Trophoblast cell (in vitro differentiated cells and primary cell): ENCODE measurements around the gene PLEKHG5.
"Not testable (repeated sequence)": the region's sequence is repeated elsewhere in the genome, so short reads cannot be mapped to it uniquely, and the experiment has no call there.

Source experiments
- DNase-seq, 2 donors: peaks; one replicate each; pipeline ENCODE4 v3.0.0-alpha.2; 2016
- H2AFZ ChIP-seq: 2 replicates; pipeline ENCODE4 v1.6.1; 2013; ENCODE audit warnings: low read length, moderate library complexity, mild to moderate bottlenecking; ENCODE audit not compliant: insufficient read depth, poor library complexity
- H2AK5ac ChIP-seq: 2 replicates; pipeline ENCODE4 v1.6.1; 2013; ENCODE audit warnings: mild to moderate bottlenecking, low read length
- H2BK120ac ChIP-seq: 2 replicates; pipeline ENCODE4 v1.6.1; 2013; ENCODE audit warnings: low read length, mild to moderate bottlenecking, moderate library complexity; ENCODE audit not compliant: insufficient read depth, poor library complexity
- H2BK12ac ChIP-seq: 2 replicates; pipeline ENCODE4 v1.6.1; 2013; ENCODE audit warnings: mild to moderate bottlenecking, low read length, moderate library complexity
- H2BK5ac ChIP-seq: 2 replicates; pipeline ENCODE4 v1.6.1; 2013; ENCODE audit warnings: low read length, low read depth, moderate library complexity, mild to moderate bottlenecking; ENCODE audit not compliant: poor library complexity
- H3K14ac ChIP-seq: 2 replicates; pipeline ENCODE4 v1.6.1; 2013; ENCODE audit warnings: mild to moderate bottlenecking, low read length
- H3K18ac ChIP-seq: 2 replicates; pipeline ENCODE4 v1.6.1; 2013; ENCODE audit warnings: mild to moderate bottlenecking, low read length
- H3K23ac ChIP-seq: 2 replicates; pipeline ENCODE4 v1.6.1; 2013; ENCODE audit warnings: low read length
- H3K27ac ChIP-seq: 2 replicates; pipeline ENCODE4 v1.5.1; 2013; ENCODE audit warnings: low read depth, mild to moderate bottlenecking, inconsistent platforms, low read length, moderate library complexity
- H3K27me3 ChIP-seq: 2 replicates; pipeline ENCODE4 v1.6.1; 2013; ENCODE audit warnings: inconsistent platforms, mild to moderate bottlenecking, low read length, moderate library complexity; ENCODE audit not compliant: insufficient read depth
- H3K36me3 ChIP-seq, 2 experiments: 1 replicate in 1 of 2; 2 replicates in 1 of 2; pipeline ENCODE4 v1.6.1; 2013; ENCODE audit warnings: low read length in 2 of 2, mild to moderate bottlenecking in 2 of 2, moderate library complexity in 1 of 2; ENCODE audit not compliant: insufficient read depth in 2 of 2, control insufficient read depth in 1 of 2
- H3K4ac ChIP-seq: 2 replicates; pipeline ENCODE4 v1.6.1; 2013; ENCODE audit warnings: low read depth, mild to moderate bottlenecking, low read length, moderate library complexity
- H3K4me1 ChIP-seq, 2 experiments: 1 replicate in 1 of 2; 2 replicates in 1 of 2; pipeline ENCODE4 v1.6.1; 2013; ENCODE audit warnings: low read length in 2 of 2, mild to moderate bottlenecking in 2 of 2, moderate library complexity in 1 of 2; ENCODE audit not compliant: insufficient read depth in 2 of 2, control insufficient read depth in 1 of 2
- H3K4me2 ChIP-seq: 2 replicates; pipeline ENCODE4 v1.6.1; 2013; ENCODE audit warnings: inconsistent platforms, mild to moderate bottlenecking, low read length, moderate library complexity
- H3K4me3 ChIP-seq: 2 replicates; pipeline ENCODE4 v1.5.1; 2013; ENCODE audit warnings: mild to moderate bottlenecking, low read depth, low read length, inconsistent platforms
- H3K79me1 ChIP-seq: one replicate; pipeline ENCODE4 v1.6.1; 2013; ENCODE audit warnings: low read length
- H3K79me2 ChIP-seq: 2 replicates; pipeline ENCODE4 v1.6.1; 2013; ENCODE audit warnings: low read length, mild to moderate bottlenecking; ENCODE audit not compliant: control insufficient read depth, insufficient read depth, poor library complexity
- H3K9ac ChIP-seq: 2 replicates; pipeline ENCODE4 v1.6.1; 2013; ENCODE audit warnings: mild to moderate bottlenecking, low read length
- H3K9me3 ChIP-seq: 2 replicates; pipeline ENCODE4 v1.6.1; 2013; ENCODE audit warnings: low read depth, mild to moderate bottlenecking, control low read depth, inconsistent platforms, low read length; ENCODE audit not compliant: insufficient read depth
- H4K12ac ChIP-seq: 2 replicates; pipeline ENCODE4 v1.6.1; 2013; ENCODE audit warnings: low read depth, mild to moderate bottlenecking, low read length, moderate library complexity
- H4K8ac ChIP-seq: 2 replicates; pipeline ENCODE4 v1.6.1; 2013; ENCODE audit warnings: low read depth, mild to moderate bottlenecking, low read length, moderate library complexity
- H4K91ac ChIP-seq: one replicate; pipeline ENCODE4 v1.6.1; 2013; ENCODE audit warnings: low read depth, mild to moderate bottlenecking, low read length, moderate library complexity
- WGBS: extraction: QIAGEN DNeasy Blood & Tissue Kit; methylation state at CpG from one replicate; pipeline ENCODE4 v1.1.7; 2013; ENCODE audit warnings: missing lambda C conversion rate; ENCODE audit not compliant: insufficient read length, insufficient coverage; ENCODE audit errors: extremely low coverage; 5-methylcytosine and 5-hydroxymethylcytosine counted together

Gene PLEKHG5

DNA sequence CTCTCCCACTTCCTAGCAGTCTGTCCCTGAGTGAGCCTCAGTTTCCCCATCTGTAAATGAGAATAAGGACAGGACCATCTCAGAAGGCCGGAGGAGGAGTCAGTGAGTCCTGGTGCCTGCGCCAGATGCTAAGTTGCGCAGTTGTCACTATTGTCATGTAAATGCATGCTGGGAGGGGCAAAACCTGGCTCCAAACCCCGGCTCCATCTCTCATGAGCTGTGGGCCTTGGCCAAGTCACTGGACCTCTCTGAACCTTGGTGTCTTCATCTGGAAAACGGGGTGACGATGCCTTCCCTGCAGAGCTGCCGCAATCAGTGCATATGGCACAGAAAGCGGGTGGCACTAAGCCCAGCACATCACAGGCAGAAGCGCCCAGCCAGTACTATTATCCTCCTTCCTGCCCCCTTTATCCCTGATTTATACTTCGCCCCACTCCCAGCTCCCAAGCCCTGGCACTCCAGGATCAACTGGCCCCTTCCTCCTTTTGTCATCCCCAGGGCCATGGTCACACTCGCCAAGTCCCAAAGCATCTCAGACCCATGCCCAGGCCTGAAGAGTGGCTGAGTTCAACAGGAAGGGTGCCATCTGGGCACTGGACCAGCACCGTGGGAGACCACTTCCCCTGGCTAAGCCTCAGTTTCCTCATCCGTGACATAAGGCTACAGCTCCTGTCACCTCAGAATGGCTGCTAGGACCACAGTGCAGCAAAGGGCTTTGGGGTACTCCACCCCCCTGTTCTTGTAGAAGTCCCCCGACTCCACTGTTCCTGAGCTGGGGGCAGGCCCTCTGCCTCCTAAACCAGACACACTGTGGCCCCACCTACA lies 4.3 kb upstream of the PLEKHG5 start:
- no peaks in the 10 kb centered on the region for H3K27me3 ChIP-seq
- H3K9me3 ChIP-seq = peaks cover 2% of the 10 kb centered on the region
- no peak overlapping the region for H2BK5ac ChIP-seq
- H3K27ac ChIP-seq = no peak overlapping the region
- no peak overlapping the region for H4K12ac ChIP-seq
- peak overlapping the region; percentile 17 for H3K18ac ChIP-seq
- no peak overlapping the region for H2AK5ac ChIP-seq
- peaks cover 5 to 10% of the 10 kb centered on the region in 2 experiments for H3K36me3 ChIP-seq
- H4K8ac ChIP-seq = no peak overlapping the region
- H3K4me1 ChIP-seq = peaks cover 34 to 42% of the 10 kb centered on the region in 2 experiments
- peak overlapping the region; percentile 55 for H3K4me3 ChIP-seq
- H3K79me1 ChIP-seq = peaks cover 24% of the 10 kb centered on the region
- peaks cover 13% of the 10 kb centered on the region for H3K79me2 ChIP-seq
- DNase-seq = no peak
- no peak overlapping the region for H2AFZ ChIP-seq
- no peak overlapping the region for H3K23ac ChIP-seq
- no peak overlapping the region for H2BK120ac ChIP-seq
- H4K91ac ChIP-seq = no peak overlapping the region
- no peak overlapping the region for H2BK12ac ChIP-seq
- H3K9ac ChIP-seq = peak overlapping the region; percentile 36
- no peak overlapping the region for H3K14ac ChIP-seq
- no peak overlapping the region for H3K4ac ChIP-seq
- H3K4me2 ChIP-seq = peak overlapping the region; percentile 93
- WGBS = no CpG with 5 or more reads among the region's 14 CpGs

- H2AK5ac ChIP-seq = no peak overlapping the region
- no peak overlapping the region for H2BK5ac ChIP-seq
- peaks cover 29 to 39% of the 10 kb centered on the region in 2 experiments for H3K4me1 ChIP-seq
- H3K9me3 ChIP-seq = peaks cover 2% of the 10 kb centered on the region
- no peak overlapping the region for H3K18ac ChIP-seq
- no peak overlapping the region for H3K4ac ChIP-seq
- H2BK120ac ChIP-seq = no peak overlapping the region
- H4K8ac ChIP-seq = no peak overlapping the region
- no peak overlapping the region for H2BK12ac ChIP-seq
- no peak overlapping the region for H2AFZ ChIP-seq
- no peak overlapping the region for H3K4me3 ChIP-seq
- H3K36me3 ChIP-seq = peaks cover 5 to 10% of the 10 kb centered on the region in 2 experiments
- no peaks in the 10 kb centered on the region for H3K27me3 ChIP-seq
- H3K23ac ChIP-seq = no peak overlapping the region
- H3K4me2 ChIP-seq = no peak overlapping the region
- peaks cover 17% of the 10 kb centered on the region for H3K79me2 ChIP-seq
- no peak overlapping the region for H3K14ac ChIP-seq
- no peak for DNase-seq
- H3K79me1 ChIP-seq = peaks cover 28% of the 10 kb centered on the region
- H3K9ac ChIP-seq = no peak overlapping the region
- H4K91ac ChIP-seq = no peak overlapping the region
- no peak overlapping the region for H4K12ac ChIP-seq
- H3K27ac ChIP-seq = no peak overlapping the region
- no CpG with 5 or more reads among the region's 13 CpGs for WGBS
Observed at GRCh38 chr1:6495041-6495441, 3.6 kb upstream of the PLEKHG5 start.

DNA sequence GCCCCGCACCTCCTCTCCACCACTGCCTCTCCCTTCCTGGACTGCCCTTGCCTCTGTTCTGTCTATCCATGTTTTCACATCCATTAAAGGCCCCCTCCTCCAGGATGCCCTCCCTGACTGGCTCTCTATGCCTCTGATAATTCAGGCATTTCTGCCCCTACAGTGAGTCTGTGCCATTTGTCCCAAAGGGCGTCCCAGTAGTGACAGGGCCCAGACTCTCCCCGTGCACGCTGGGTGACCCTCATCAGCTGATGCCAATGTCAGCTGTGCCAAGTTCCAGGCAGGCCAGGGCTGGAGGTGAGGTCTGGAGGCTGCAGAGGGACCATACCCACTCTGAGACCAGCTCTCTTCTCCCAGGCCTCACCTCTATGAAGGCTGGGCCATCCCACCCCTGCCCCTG lies 3.2 kb upstream of the PLEKHG5 start:
- DNase-seq = no peak
- H3K4ac ChIP-seq = no peak overlapping the region
- WGBS = no CpG with 5 or more reads among the region's 4 CpGs
- H2BK5ac ChIP-seq = no peak overlapping the region
- peaks cover 31% of the 10 kb centered on the region for H3K79me1 ChIP-seq
- H3K23ac ChIP-seq = no peak overlapping the region
- no peak overlapping the region for H3K9ac ChIP-seq
- H3K4me3 ChIP-seq = no peak overlapping the region
- no peak overlapping the region for H4K91ac ChIP-seq
- no peaks in the 10 kb centered on the region for H3K27me3 ChIP-seq
- peaks cover 5 to 10% of the 10 kb centered on the region in 2 experiments for H3K36me3 ChIP-seq
- H2AK5ac ChIP-seq = no peak overlapping the region
- H2BK120ac ChIP-seq = no peak overlapping the region
- peaks cover 2% of the 10 kb centered on the region for H3K9me3 ChIP-seq
- H4K12ac ChIP-seq = no peak overlapping the region
- H3K27ac ChIP-seq = no peak overlapping the region
- H3K4me2 ChIP-seq = no peak overlapping the region
- peaks cover 30 to 39% of the 10 kb centered on the region in 2 experiments for H3K4me1 ChIP-seq
- H2AFZ ChIP-seq = no peak overlapping the region
- H2BK12ac ChIP-seq = no peak overlapping the region
- no peak overlapping the region for H4K8ac ChIP-seq
- no peak overlapping the region for H3K18ac ChIP-seq
- H3K79me2 ChIP-seq = peaks cover 18% of the 10 kb centered on the region
- no peak overlapping the region for H3K14ac ChIP-seq

GRCh38 chr1:6493834-6494223 lies 2.4 kb upstream of the PLEKHG5 start:
- not testable (repeated sequence) for DNase-seq, H4K8ac ChIP-seq, H2BK5ac ChIP-seq, H3K18ac ChIP-seq, H3K4me3 ChIP-seq, H2AK5ac ChIP-seq, H3K9me3 ChIP-seq, H3K27ac ChIP-seq, H3K23ac ChIP-seq, H4K91ac ChIP-seq, H4K12ac ChIP-seq, H3K14ac ChIP-seq, H2BK120ac ChIP-seq, H2BK12ac ChIP-seq, H3K4me2 ChIP-seq, H3K27me3 ChIP-seq, H2AFZ ChIP-seq, H3K9ac ChIP-seq, H3K4ac ChIP-seq
- Histone ChIP-seq H3K36me3 (peaks cover 5 to 10% of the 10 kb centered on the region in 2 experiments), H3K79me2 (peaks cover 18% of the 10 kb centered on the region), H3K4me1 (peaks cover 30 to 39% of the 10 kb centered on the region in 2 experiments), H3K79me1 (peaks cover 34% of the 10 kb centered on the region)
- no CpG with 5 or more reads among the region's 4 CpGs for WGBS
